HEK293 (cell line): ENCODE data around the gene TMEM88.

ENCODE experiments used
- CTCF ChIA-PET: fragments of 350-600 bp; formaldehyde crosslinking; extraction: SDS; loops from one replicate; lab custom pipeline; 2021; ENCODE audit warnings: antibody characterized with exemption; lab: Yijun Ruan, JAX
- POLR2A ChIA-PET: fragments of 300-600 bp; formaldehyde crosslinking; extraction: SDS; loops from one replicate; lab custom pipeline; 2020; ENCODE audit warnings: antibody characterized with exemption, inconsistent platforms; lab: Yijun Ruan, JAX
- H3K27ac ChIP-seq: fragments of 200-500 bp; sonication (Bioruptor generic); 2 replicates; pipeline ENCODE4 v1.5.1; 2014; ENCODE audit warnings: low read depth, low read length, control low read depth, inconsistent platforms; ENCODE audit errors: extremely low read depth
- H3K36me3 ChIP-seq, 2 experiments: fragments of 200-500 bp in 1 of 2; sonication (Bioruptor generic) in 1 of 2; 1 replicate in 1 of 2; 2 replicates in 1 of 2; pipeline ENCODE4 v1.5.1; 2014 to 2017; ENCODE audit warnings: inconsistent platforms in 2 of 2, low read length in 2 of 2; ENCODE audit not compliant: control insufficient read depth in 2 of 2, insufficient read depth in 1 of 2
- H3K4me1 ChIP-seq: fragments of 200-500 bp; sonication (Bioruptor generic); 2 replicates; pipeline ENCODE4 v1.5.1; 2014; ENCODE audit warnings: mild to moderate bottlenecking, low read length, inconsistent platforms; ENCODE audit not compliant: control insufficient read depth, insufficient read depth
- H3K4me3 ChIP-seq: 2 replicates; pipeline ENCODE4 v1.5.1; 2011; ENCODE audit warnings: low read depth, mild to moderate bottlenecking, control low read depth, low read length, moderate library complexity
- H3K9me3 ChIP-seq: fragments of 200-500 bp; sonication (Bioruptor generic); 2 replicates; pipeline ENCODE4 v1.5.1; 2014; ENCODE audit warnings: low read depth, low read length, inconsistent platforms; ENCODE audit not compliant: control insufficient read depth, insufficient read depth
- BCL11A ChIP-seq: fragments of 450-650 bp; formaldehyde crosslinking; IDR thresholded peaks from 2 replicates; pipeline ENCODE4 v1.5.1; 2016; ENCODE audit warnings: low read depth, missing biosample characterization, missing genetic modification characterization
- GFI1B ChIP-seq: fragments of 450-650 bp; formaldehyde crosslinking; IDR thresholded peaks from 2 replicates; pipeline ENCODE4 v1.5.1; 2016; ENCODE audit warnings: missing biosample characterization, missing genetic modification characterization
- GLI2 ChIP-seq: fragments of 450-650 bp; formaldehyde crosslinking; IDR thresholded peaks from 2 replicates; pipeline ENCODE4; 2017; ENCODE audit warnings: missing biosample characterization, missing genetic modification characterization, low read depth, borderline replicate concordance
- GLIS1 ChIP-seq: fragments of 450-650 bp; formaldehyde crosslinking; IDR thresholded peaks from 2 replicates; pipeline ENCODE4 v1.5.1; 2016; ENCODE audit warnings: missing biosample characterization, missing genetic modification characterization
- IKZF3 ChIP-seq: fragments of 450-650 bp; IDR thresholded peaks from 2 replicates; pipeline ENCODE4 v1.5.0; 2018; ENCODE audit warnings: missing biosample characterization, mild to moderate bottlenecking, missing genetic modification characterization, moderate library complexity
- MYNN ChIP-seq: fragments of 450-650 bp; formaldehyde crosslinking; IDR thresholded peaks from 2 replicates; pipeline ENCODE4 v1.5.1; 2016; ENCODE audit warnings: missing biosample characterization, missing genetic modification characterization, borderline replicate concordance
- PRDM4 ChIP-seq: fragments of 450-650 bp; formaldehyde crosslinking; IDR thresholded peaks from 2 replicates; pipeline ENCODE4 v1.5.1; 2017; ENCODE audit warnings: missing biosample characterization, missing genetic modification characterization
- TRIM28 ChIP-seq: IDR thresholded peaks from 2 replicates; pipeline ENCODE4 v1.6.1; 2011; ENCODE audit warnings: low read length, control low read depth, borderline replicate concordance
- ZBTB20 ChIP-seq: fragments of 450-650 bp; formaldehyde crosslinking; IDR thresholded peaks from 2 replicates; pipeline ENCODE4 v1.5.1; 2016; ENCODE audit warnings: missing biosample characterization, missing genetic modification characterization
- ZBTB48 ChIP-seq: fragments of 450-650 bp; formaldehyde crosslinking; IDR thresholded peaks from 2 replicates; pipeline ENCODE4 v1.5.1; 2016; ENCODE audit warnings: missing biosample characterization, missing genetic modification characterization
- ZFHX2 ChIP-seq: fragments of 450-650 bp; formaldehyde crosslinking; conservative IDR thresholded peaks from 2 replicates; pipeline ENCODE4 v1.5.1; 2016; ENCODE audit warnings: missing biosample characterization, missing genetic modification characterization
- ZNF132 ChIP-seq: fragments of 450-650 bp; formaldehyde crosslinking; IDR thresholded peaks from 2 replicates; pipeline ENCODE4 v1.5.1; 2017; ENCODE audit warnings: missing biosample characterization, missing genetic modification characterization, borderline replicate concordance
- ZNF155 ChIP-seq: fragments of 450-650 bp; formaldehyde crosslinking; IDR thresholded peaks from 2 replicates; pipeline ENCODE4 v1.5.1; 2016; ENCODE audit warnings: missing biosample characterization, missing genetic modification characterization
- ZNF223 ChIP-seq: fragments of 450-650 bp; formaldehyde crosslinking; IDR thresholded peaks from 2 replicates; pipeline ENCODE4 v1.5.1; 2016; ENCODE audit warnings: missing biosample characterization, missing genetic modification characterization
- ZNF239 ChIP-seq: fragments of 450-650 bp; formaldehyde crosslinking; IDR thresholded peaks from 2 replicates; pipeline ENCODE4 v1.5.1; 2016; ENCODE audit warnings: missing biosample characterization, missing genetic modification characterization
- ZNF292 ChIP-seq: fragments of 450-650 bp; formaldehyde crosslinking; IDR thresholded peaks from 2 replicates; pipeline ENCODE4 v1.5.1; 2016; ENCODE audit warnings: low read depth, missing biosample characterization, missing genetic modification characterization, borderline replicate concordance
- ZNF366 ChIP-seq: fragments of 450-650 bp; formaldehyde crosslinking; conservative IDR thresholded peaks from 2 replicates; pipeline ENCODE4 v1.5.1; 2016; ENCODE audit warnings: missing biosample characterization, missing genetic modification characterization
- ZNF394 ChIP-seq: fragments of 450-650 bp; formaldehyde crosslinking; IDR thresholded peaks from 2 replicates; pipeline ENCODE4 v1.5.1; 2016; ENCODE audit warnings: missing biosample characterization, missing genetic modification characterization, mild to moderate bottlenecking, moderate library complexity, borderline replicate concordance
- ZNF514 ChIP-seq: fragments of 450-650 bp; formaldehyde crosslinking; IDR thresholded peaks from 2 replicates; pipeline ENCODE4 v1.5.1; 2016; ENCODE audit warnings: missing biosample characterization, missing genetic modification characterization
- ZNF530 ChIP-seq: fragments of 450-650 bp; formaldehyde crosslinking; IDR thresholded peaks from 2 replicates; pipeline ENCODE4 v1.5.1; 2016; ENCODE audit warnings: low read depth, missing biosample characterization, missing genetic modification characterization
- ZNF571 ChIP-seq: fragments of 450-650 bp; formaldehyde crosslinking; IDR thresholded peaks from 2 replicates; pipeline ENCODE4 v1.5.0; 2017; ENCODE audit warnings: missing biosample characterization, missing genetic modification characterization
- ZNF585B ChIP-seq: fragments of 450-650 bp; formaldehyde crosslinking; IDR thresholded peaks from 2 replicates; pipeline ENCODE4 v1.5.1; 2016; ENCODE audit warnings: missing biosample characterization, missing genetic modification characterization
- ZNF624 ChIP-seq: fragments of 450-650 bp; formaldehyde crosslinking; IDR thresholded peaks from 2 replicates; pipeline ENCODE4 v1.5.1; 2017; ENCODE audit warnings: missing biosample characterization, missing genetic modification characterization
- ZNF76 ChIP-seq: fragments of 450-650 bp; formaldehyde crosslinking; IDR thresholded peaks from 2 replicates; pipeline ENCODE4; 2016; ENCODE audit warnings: low read depth, missing biosample characterization, missing genetic modification characterization, borderline replicate concordance
- ZNF785 ChIP-seq: fragments of 450-650 bp; formaldehyde crosslinking; IDR thresholded peaks from 2 replicates; pipeline ENCODE4 v1.5.1; 2016; ENCODE audit warnings: missing biosample characterization, missing genetic modification characterization
- ZXDB ChIP-seq: fragments of 450-650 bp; formaldehyde crosslinking; IDR thresholded peaks from 2 replicates; pipeline ENCODE4 v1.5.1; 2016; ENCODE audit warnings: missing biosample characterization, missing genetic modification characterization
- TF ChIP-seq, protein P1 (sequence below): fragments of 450-650 bp; formaldehyde crosslinking; IDR thresholded peaks from 2 replicates; pipeline ENCODE4 v1.5.1; 2017; ENCODE audit warnings: missing biosample characterization, missing genetic modification characterization
- TF ChIP-seq, protein P2 (sequence below): fragments of 450-650 bp; formaldehyde crosslinking; IDR thresholded peaks from 2 replicates; pipeline ENCODE4 v1.5.1; 2016; ENCODE audit warnings: missing biosample characterization, missing genetic modification characterization
- TF ChIP-seq, protein P3 (sequence below): fragments of 450-650 bp; formaldehyde crosslinking; IDR thresholded peaks from 2 replicates; pipeline ENCODE4 v1.5.1; 2016; ENCODE audit warnings: missing biosample characterization, missing genetic modification characterization

TMEM88 gene

DNA sequence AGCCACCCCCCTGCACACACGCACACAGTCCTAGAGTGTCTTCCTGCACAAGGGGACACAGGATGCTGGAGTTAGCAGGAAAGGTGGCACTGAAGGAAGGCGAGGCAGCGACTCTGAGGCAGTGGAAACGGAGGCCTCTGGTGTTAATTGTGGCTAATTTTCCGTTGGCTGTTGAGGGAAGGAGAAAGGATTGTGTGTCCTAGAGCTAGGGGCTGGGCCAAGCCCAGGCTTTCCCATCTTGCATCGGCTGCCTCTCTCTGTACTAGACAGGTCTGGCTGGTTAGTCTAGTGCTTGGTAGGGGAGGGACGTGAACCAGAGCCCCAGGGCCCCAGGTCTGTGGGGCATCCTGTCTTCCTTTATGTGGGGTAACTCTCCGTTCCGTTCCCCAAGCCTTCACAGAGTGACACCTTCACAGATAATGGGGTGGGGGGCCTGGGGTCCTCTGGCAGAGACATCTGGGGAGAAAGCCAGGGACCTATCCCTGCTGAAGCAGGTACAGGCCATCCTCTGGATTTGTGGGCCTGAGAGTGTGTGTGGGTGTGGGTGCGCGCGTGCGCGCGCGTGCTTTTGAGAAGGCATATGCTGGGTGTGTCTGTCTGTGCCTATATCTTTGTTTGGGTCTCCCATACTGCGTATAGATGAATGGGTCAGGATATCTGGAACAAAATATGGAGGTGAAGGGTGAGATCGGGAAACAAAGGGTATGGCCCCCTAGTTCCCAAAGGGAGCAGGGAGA lies 33.5 kb downstream of the TMEM88 start, which contains the start of gene CHD3 (continued):
- TF ChIP-seq ZNF585B (tag by site-specific recombination) (no peak), ZNF132 (tag by site-specific recombination) (no peak), ZBTB20 (peak; percentile 67), ZNF76 (tag by site-specific recombination) (0 out of 2 replicates have a peak, but pooled peaks have one; percentile 25), ZNF394 (tag by site-specific recombination) (no peak), TRIM28 (no peak; the same call in 1 of the 2 replicates), ZNF571 (tag by site-specific recombination) (no peak), ZXDB (tag by site-specific recombination) (no peak), ZNF530 (no peak), ZNF155 (no peak), ZNF785 (tag by site-specific recombination) (no peak), ZNF624 (tag by site-specific recombination) (no peak), GLIS1 (tag by site-specific recombination) (no peak), MYNN (tag by site-specific recombination) (no peak), GFI1B (tag by site-specific recombination) (no peak), GLI2 (tag by site-specific recombination) (no peak), ZNF239 (no peak), ZNF223 (tag by site-specific recombination) (0 out of 2 replicates have a peak, but pooled peaks have one; percentile 34)

GRCh38 chr17:7889166-7889955 lies 34.5 kb downstream of the TMEM88 start:
- Histone ChIP-seq H3K4me3 (no peak overlapping the region), H3K4me1 (peaks cover 23% of the 10 kb centered on the region), H3K27ac (peak overlapping the region; percentile 100), H3K9me3 (no peaks in the 10 kb centered on the region), H3K36me3 (peaks cover 39 to 43% of the 10 kb centered on the region in 2 experiments)
- CTCF ChIA-PET: interaction anchor here (0.6 to 2.4 kb wide), 9 partner anchors 9 to 172 kb away, joined by 3 to 8 read pairs (median 4); no protein-coding TSS in a partner anchor
- POLR2A ChIA-PET: interaction anchor here (0.6 to 1.6 kb wide), 3 partner anchors 23 to 43 kb away, joined by 3 to 8 read pairs (median 3); partner anchors contain the start of genes CNTROB, NAA38 and TRAPPC1
- TF ChIP-seq ZFHX2 (tag by site-specific recombination): peak; percentile 51; the same call in 1 of the 2 replicates
- TF ChIP-seq, protein P1, sequence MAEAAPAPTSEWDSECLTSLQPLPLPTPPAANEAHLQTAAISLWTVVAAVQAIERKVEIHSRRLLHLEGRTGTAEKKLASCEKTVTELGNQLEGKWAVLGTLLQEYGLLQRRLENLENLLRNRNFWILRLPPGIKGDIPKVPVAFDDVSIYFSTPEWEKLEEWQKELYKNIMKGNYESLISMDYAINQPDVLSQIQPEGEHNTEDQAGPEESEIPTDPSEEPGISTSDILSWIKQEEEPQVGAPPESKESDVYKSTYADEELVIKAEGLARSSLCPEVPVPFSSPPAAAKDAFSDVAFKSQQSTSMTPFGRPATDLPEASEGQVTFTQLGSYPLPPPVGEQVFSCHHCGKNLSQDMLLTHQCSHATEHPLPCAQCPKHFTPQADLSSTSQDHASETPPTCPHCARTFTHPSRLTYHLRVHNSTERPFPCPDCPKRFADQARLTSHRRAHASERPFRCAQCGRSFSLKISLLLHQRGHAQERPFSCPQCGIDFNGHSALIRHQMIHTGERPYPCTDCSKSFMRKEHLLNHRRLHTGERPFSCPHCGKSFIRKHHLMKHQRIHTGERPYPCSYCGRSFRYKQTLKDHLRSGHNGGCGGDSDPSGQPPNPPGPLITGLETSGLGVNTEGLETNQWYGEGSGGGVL: peak; percentile 87
- TF ChIP-seq BCL11A: peak; percentile 51; the same call in 1 of the 2 replicates
- TF ChIP-seq ZNF366 (tag by site-specific recombination): peak; percentile 81
- TF ChIP-seq GLIS1 (tag by site-specific recombination): peak; percentile 58; the same call in 1 of the 2 replicates
- no peak for TF ChIP-seq ZNF514 (tag by site-specific recombination)
- TF ChIP-seq PRDM4 (tag by site-specific recombination): peak; percentile 21; the same call in 1 of the 2 replicates
- TF ChIP-seq, protein P2, sequence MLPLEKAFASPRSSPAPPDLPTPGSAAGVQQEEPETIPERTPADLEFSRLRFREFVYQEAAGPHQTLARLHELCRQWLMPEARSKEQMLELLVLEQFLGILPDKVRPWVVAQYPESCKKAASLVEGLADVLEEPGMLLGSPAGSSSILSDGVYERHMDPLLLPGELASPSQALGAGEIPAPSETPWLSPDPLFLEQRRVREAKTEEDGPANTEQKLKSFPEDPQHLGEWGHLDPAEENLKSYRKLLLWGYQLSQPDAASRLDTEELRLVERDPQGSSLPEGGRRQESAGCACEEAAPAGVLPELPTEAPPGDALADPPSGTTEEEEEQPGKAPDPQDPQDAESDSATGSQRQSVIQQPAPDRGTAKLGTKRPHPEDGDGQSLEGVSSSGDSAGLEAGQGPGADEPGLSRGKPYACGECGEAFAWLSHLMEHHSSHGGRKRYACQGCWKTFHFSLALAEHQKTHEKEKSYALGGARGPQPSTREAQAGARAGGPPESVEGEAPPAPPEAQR (tag by site-specific recombination): no peak
- no peak for TF ChIP-seq ZNF292
- peak; percentile 77 for TF ChIP-seq IKZF3 (tag by site-specific recombination)
- TF ChIP-seq, protein P3, sequence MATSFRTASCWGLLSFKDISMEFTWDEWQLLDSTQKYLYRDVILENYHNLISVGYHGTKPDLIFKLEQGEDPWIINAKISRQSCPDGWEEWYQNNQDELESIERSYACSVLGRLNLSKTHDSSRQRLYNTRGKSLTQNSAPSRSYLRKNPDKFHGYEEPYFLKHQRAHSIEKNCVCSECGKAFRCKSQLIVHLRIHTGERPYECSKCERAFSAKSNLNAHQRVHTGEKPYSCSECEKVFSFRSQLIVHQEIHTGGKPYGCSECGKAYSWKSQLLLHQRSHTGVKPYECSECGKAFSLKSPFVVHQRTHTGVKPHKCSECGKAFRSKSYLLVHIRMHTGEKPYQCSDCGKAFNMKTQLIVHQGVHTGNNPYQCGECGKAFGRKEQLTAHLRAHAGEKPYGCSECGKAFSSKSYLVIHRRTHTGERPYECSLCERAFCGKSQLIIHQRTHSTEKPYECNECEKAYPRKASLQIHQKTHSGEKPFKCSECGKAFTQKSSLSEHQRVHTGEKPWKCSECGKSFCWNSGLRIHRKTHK (tag by site-specific recombination): no peak
- peak; percentile 97 for TF ChIP-seq ZBTB48 (tag by site-specific recombination)
